GM19238 (cell line): Measurements from ENCODE around the gene GRHL3.

Experiments used
- DNase-seq: peaks from one replicate; pipeline ENCODE4 v3.0.0; 2011; ENCODE audit warnings: low spot score; ENCODE audit not compliant: insufficient read length

GRHL3 gene

DNA sequence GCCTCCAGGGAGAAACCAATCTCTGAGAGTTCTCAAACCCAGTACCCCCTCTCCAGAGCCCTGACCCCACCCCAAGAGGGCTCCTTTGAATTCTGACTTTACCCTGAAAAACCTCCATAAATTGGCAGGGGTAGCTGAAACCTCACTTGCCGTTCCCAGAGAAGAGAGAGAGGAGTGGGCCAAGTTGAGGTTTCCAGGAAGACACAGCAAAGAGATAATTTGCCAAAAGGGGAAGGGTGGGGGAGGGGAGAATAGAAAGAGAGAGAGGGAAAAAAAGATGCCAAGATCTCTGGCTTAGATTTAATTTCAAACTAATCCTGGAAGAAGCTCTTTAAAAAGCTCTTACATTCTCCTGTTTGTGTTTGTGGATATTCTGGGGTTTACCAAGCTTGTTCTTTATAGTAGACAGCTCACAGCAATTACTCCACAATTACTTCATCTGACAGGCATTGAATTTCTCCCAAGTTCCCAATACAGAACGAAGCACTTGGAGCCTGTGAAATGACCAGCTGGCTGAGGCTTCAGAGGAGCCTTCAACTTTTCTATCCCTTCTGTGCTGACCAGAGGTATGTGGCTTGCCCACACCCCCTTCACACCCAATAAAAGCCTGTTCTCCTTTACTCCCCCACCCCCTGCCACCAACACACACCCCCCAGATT, 1.1 kb upstream of the GRHL3 start:
- DNase-seq: no peak

DNA sequence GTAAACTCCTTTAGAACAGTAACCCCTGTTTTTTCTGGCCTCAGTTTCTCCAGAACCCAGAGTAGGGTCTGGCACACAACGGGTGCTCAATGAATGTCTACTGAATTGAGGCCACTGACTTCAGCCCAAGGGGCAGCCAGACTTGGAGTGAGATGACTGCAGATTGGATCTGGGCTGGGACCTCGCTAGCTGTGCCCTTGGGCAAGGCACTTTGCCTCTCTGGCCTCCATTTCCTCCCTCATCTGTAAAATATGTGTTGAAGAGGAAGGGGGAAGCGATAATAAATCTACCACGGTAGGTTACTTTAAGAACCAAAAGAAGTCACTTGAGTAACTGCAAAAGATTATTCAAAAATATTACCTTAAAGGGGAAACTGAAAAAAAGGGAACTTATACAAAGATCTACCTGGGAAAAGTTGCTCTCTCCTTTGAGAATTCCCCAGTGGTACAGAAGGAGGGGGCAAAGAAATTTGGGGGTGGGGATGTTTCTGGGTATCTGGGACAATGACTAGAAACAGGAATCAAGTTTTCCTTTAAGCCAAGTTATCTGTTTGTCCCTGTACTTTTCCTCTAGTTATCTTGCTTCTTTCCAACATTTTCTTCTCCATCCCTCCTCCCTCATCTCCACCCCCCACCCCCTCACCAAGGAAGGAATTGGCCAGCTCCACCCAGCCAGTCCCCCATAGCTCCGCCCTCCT, 394 bp upstream of the GRHL3 start:
- no peak for DNase-seq

DNA sequence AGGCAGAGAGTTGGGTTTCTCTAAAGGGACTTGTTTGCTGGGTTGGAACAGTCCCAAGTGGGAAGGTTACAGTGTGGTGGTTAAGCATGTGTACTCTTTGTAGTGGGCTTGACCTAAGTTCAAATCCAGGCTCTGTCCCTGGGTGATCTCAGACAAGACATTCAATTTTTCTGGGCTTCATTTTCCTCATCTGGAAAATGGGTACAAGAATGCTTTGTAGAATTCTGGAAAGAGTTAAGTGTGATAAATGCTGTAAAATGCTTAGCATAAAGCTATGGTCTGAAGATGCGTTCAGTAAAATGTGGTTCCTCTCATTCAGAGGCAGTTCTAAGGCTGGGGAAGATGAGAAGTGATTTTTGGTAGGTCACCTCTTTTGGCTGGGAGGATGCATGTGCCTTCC, 805 bp downstream of the GRHL3 start:
- DNase-seq: no peak

DNA sequence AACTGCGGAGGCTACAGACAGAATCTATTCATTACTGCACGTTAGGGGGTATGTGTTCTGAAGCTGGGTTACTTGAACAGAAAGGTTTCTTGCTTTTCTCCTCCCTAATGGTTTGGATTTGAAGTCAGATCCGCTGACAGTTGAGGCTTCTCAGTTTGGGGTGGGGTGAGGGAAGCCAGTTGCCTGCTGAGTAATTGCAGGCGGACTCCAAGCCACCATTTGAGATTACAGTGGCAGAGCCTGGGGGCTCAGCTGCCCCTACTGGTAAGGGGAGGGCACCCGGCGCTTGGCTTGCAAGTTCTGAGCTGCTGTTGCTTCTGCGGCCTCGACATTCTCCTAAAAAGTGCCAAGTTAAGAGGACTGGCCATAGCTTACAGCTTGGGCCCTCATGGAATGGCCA, 2.0 kb downstream of the GRHL3 start:
- DNase-seq: no peak

DNA sequence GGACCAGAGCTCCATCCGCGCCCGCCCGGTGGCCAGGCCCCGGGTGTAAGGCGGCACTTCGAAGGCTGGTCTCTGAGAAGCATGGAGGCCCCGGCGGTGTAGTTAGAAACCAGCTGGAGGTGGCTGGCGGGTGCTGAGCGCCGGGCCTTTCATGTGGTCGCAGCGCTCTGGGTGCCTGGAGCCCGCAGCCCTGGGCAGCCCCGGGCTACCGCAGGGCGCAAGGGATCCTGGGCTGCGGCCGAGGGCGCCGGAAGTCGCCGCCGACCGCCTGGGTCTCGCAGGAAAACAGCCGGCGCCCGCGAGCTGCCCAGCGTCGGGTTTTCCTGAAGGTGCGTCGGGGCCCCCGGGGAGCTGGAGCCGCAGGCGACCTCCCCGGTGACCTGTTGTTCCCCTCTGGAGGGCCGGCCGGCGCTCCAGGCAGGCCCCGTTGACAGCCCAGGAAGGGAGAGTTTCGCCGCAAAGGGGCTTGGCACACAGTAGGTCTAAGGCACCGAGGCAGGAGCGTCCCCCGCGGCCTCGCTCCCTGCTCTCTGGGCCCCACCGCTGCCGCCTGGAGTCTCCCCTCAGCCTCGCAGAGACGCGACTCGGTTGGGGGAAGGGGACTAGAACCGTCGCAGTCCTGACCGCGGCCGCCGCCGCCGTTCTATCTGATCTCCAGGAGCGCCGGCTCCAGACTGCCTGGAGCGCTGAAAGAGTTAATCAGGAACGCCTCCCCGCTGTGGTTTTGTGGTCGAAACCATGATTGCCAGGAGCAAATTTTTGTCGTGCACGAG, 2.7 kb downstream of the GRHL3 start:
- DNase-seq: peak; percentile 58

DNA sequence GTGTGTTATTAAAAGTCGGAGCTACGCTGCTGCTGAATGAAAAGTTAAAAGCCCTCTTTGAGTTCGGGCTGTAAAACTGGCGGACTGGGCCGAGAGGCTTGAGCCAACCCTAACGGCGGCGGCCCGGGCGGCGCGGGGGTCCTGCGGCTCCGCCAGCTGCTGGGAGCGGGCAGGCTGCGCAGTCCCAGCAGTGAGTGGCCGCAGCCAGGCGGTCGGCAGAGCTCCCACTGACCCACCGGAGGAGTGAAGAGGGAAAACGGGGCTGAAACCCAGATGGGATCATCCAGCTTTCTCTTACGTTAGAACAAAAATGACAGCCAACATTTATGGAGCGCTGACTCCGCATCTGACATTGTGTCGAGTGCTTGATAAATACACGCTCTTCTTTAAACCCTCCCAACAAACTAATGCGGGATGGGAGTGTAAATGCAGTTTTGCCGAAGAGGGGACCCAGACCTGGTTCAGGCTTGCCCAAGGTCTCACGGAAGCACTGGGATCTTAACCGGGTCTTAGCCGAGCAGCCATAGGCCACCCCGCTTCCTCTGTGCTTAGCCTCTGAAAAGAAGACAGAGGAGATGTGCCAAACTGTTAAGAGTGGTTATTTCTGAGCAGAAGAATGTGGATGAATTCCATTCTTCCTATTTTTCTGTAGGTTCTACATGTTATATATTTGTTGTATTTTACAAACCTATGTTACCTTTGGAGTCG, 3.5 kb downstream of the GRHL3 start:
- no peak for DNase-seq

DNA sequence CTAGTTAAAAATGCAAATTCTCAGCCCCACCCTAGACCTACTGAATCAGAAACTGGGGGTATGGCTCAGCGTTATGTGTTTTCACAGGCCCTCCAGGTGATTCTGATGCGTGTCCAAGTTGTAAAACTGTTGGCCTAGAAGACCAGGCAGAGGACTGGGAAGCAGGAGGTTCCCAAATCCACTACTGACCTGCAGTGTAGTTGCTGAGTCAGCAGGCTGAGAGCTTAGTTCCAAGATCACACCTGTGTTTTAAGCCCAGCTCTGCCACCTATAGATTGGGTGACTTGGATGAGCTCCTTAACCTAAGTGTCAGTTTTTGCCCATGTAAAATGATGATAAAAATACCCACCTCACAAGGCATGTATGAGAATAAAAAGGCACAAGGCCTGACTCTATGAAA, 4.1 kb downstream of the GRHL3 start:
- no peak for DNase-seq

DNA sequence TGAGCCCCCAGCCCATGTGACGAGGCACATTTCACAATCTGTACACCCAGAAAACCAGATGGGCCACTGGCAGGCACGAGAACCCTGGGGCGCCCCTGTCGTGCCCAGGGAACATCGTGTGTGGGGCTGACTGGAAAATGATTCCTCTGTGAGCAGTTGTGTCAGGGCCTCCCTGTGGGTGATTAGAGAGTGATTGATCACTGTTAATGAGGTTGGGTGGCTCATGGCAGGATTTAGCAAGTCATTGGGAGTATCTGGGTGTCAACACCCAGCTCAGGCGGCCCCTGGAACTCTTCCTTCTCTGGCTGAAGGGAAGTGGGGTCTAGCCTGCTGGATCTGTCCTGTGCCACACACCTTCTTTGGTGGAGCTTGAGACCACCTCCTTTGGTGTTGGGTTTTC, 5.7 kb downstream of the GRHL3 start:
- DNase-seq: no peak

DNA sequence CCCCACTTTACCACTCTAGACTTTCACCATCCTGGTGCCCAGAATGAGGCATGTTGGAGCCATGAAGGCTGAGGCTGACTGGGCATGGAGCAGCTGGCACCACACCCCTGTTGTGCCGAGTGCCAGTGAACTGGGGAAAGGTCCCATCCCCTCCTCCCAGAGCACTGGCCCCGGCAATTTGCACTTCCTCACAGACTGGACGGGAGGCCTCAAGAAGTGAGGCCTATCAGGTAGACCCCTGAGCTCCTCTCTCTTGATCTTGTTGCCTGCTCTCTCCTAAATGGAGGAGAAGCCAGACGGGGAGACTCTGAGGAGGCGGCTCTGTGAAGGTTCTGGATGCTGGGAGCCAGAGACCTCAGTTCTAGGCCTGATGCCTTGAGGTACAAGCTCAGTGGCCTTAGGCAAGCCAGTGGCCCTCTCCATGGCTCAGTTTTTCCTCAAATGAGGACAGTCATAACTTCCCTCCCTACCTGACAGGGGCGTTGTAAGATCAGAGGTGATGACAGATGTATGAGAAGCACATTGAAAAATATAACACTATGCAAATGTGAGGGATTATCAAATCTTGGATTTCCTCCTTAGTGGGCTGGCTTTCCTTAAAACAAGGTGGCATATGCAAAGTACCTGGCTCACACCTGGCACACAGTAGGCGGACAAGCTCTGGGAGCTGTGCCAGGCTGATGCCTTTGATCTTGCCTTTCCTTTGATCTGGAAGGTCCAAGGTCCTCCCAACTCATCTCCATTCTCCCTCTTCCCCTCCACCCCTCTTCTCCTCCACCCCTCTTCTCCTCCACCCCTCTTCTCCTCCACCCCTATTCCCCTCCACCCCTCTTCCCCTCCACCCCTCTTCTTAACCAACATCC, 6.7 kb downstream of the GRHL3 start:
- no peak for DNase-seq

DNA sequence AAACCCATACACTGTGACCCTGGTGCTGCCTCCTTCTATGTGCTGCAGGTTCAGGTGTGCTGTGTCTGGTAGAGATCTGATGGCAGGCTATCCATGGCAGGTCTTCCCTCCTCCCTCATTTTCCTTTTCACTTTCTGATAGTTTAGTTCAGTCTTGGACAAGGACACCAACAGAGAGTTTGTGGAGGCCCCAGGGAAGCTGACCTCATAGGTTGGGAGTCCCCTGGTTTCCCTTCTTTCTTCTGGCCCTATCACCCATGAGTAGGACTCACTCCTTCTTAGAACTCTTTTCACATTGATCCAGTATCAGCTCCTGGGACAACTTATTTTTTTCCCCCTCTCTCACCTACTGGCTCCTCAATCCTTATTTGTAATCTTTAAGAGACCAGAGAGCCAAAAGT, 8.3 kb downstream of the GRHL3 start:
- no peak for DNase-seq

DNA sequence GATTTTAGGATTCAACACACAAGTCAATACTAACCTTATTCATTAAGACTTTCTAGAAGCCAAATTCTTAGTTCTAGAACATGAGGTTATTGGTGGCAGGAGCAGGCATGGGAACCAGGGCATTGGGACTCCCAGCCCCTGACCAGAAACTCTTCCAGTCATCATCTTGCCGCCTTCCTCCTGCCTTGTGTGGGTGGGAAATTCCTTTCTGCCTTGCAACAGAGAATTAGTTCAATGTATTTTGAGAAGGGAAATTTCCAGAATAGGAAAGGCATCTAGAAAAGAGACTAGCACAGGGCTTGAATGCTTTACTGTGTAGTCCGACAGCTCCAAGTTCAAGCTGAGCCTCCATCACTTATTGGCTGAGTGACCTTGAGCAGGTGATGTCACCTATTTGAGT, 8.7 kb downstream of the GRHL3 start:
- no peak for DNase-seq

DNA sequence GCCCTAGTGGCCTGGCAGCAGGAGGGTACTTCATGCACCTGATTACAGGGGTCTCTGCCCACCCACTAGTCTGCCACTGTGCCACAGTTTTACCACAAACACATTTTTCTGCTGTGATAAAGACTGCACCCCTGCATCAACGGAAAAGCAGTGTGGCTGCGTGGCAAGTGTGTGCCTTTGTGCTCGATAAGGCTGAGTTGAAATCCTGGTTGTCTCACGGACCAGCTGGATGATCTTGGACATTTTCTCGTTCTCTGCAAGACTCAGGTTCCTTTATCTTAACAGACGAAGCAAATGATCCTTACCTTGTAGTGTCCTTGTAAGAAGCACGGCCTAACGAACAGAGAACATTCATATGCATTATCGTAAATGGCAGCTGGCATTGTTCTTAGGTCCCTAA, 10.2 kb downstream of the GRHL3 start:
- no peak for DNase-seq

DNA sequence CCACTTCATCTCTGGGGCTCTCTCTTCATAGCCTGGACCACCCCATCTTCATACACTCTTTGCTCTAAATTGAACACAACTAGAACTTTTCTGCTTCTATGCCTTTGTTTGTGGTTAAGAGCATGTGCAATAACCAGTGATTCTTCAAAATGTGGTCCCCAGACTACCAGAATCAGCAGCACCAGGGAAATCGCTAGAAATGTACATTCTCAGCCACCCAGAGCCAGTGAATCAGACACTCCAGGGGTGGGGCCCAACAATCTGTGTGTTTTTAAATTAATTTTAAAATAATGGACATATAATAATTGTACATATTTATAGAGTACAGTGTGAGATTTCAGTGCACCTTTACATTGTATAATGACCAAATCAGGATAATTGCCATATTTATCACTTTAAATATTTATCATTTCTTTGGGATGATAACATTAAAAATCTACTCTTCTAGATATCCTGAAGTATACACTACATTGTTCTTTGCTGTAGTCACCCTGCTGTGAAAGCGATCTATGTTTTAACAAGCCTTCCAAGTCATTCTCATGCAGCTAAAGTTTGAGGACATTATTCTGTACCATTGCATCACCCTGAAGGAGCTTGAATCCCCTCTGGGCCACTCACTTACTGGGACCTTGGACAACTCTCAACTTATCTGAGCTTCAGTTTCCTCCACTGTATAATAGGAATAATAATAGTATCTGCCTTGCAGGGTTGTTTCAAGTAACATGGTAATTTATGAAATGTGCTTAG, 10.8 kb downstream of the GRHL3 start:
- no peak for DNase-seq

DNA sequence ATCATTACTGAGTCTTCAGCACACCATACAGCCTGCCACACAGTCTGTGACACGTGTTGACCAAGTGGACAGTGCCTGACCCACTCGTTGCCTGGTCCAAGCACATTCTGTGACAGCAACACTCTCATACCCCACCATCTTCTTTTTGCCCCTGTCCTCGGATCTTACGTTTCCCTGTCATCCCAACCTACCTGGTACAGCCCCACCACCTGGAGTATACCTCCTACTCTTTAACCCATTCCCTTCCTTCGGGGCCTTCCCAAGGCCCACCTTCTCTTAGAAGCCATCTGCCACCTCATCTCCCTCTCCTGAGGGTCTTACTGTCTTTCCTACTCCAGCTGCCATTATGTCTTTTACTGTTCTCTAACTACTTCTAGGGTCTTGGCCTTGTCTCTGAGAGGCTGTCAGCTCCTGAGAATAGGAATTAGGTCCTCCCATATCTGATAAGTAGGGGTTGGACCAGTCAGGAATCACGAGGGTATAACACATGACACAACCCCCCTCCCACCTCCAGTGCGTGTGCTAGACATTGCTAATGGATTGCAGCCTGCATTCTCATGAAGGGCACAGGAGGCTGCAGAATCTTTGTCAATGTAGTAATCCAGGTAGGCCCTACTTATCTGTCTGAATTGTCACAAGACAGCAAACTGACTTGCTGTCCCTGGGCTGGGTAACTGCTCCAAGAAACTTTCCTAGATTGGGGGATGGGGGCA, 13.0 kb downstream of the GRHL3 start:
- DNase-seq: no peak

DNA sequence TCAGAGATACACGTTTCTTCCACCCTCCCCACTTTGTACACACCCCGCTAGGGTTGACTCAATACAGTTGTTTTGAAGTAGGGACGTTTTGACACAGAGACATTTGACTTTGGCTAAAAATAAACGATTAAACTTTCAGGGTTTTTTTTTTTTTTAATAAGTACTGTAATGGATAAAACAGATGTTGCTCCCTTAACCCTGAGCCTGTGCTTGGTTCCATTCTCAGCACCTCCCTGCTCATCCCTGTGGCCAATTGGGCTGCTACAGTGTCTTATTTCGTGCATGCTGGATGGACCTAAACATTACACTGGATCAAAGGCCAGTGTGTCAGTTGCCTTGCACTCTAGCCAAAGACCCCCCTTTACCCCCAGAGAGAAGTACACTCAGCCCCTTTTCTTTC, 16.9 kb downstream of the GRHL3 start:
- no peak for DNase-seq

DNA sequence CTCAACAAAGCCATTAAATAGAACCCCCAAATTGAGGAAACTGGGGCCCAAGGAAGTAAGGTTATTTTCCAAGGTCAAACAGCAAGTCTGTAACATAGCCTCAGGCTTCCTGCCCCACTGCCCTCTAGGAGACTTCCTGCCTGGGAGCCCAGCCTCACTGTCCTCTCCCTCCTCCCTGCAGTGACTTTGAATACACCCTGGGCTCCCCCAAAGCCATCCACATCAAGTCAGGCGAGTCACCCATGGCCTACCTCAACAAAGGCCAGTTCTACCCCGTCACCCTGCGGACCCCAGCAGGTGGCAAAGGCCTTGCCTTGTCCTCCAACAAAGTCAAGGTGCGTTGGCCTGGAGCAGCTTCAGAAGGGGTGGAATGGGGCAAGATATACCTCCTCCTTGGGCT, 18.3 kb downstream of the GRHL3 start:
- no peak for DNase-seq

DNA sequence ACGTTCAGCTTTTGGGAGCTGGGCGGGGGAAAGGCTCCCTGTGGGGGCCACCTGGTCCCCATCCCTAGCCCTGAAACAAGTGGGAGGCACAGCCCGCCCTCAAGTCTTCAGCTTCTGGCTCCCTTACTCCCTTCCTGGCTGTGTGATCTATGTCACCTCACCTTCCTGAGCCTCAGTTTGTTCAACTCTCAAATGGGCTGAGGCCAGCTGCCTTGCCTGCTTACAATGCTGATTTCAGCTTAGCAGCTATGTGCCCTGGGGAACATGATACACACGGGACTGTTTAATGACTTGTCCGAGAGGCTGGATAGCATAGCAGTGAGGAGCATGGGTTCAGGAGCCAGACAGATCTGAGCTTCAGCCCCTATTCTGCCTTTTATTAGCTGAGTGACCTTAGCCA, 19.3 kb downstream of the GRHL3 start:
- DNase-seq: no peak

DNA sequence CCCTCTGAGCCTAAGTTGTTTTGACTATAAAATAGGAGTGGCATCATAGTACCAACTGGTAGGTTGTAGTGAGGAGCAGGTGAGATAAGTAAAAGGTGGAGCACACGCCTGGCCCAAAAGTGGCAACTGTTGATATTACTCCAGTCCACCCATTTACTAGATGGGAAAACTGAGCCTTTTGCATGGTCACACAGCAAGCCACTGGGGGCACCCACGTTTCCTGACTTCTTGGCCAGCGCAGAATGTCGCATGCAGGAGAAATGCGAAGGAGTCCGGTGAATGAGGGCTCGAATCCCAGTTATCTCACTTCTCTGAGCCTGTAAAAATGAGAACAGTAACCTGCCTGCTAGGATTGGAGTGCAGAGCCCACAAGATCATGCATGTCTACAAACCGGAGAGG, 20.8 kb downstream of the GRHL3 start:
- DNase-seq: no peak

DNA sequence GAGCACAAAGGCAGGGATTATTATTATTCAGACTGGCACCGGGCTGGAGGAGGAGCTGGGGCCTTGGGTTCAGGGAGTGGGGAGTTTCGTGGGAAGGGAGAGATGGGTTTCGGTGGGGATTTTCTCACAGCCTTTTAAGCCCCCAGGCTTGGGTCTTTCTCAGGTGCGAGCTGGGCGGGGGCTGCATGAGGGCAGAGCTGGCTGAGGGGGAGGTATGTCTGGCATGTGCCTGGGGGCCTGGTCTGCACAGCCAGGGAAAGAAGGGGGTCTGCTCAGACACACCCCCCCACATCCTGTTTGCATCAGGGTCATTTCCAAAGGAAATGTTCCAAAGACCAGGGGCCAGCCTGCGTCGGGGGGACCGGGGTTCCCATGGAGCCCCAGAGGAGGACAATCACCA, 21.6 kb downstream of the GRHL3 start:
- no peak for DNase-seq

DNA sequence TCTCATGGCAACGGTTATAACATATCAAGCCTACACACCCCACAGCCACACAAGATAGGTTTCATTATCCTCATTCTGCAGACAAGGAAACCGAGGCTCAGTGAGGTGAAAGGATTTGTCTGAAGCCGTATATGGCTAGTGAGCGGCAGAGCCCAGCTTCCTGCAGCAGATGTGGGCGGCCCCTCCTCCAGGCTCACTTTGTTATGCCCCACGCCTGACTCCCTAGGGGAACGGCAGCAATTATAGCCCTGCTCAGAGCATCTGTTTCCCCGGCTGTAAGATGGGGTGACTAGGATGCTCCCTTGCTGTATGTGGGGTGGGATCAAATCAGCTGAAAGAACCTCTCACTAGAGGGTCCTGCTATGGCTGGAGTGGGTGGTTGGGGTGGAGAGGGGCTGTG, 22.1 kb downstream of the GRHL3 start:
- DNase-seq: no peak
